Breast epithelium (tissue), 3 donors: ENCODE data around the gene FRMPD4.

Source experiments
- POLR2A ChIP-seq: fragments of 450-650 bp; IDR thresholded peaks from one replicate; pipeline ENCODE4 v1.6.1; 2016; ENCODE audit warnings: antibody characterized with exemption, mild to moderate bottlenecking, moderate library complexity
- POLR2AphosphoS5 ChIP-seq, 3 donors: sonication (generic); formaldehyde crosslinking; IDR thresholded peaks; one replicate each; pipeline ENCODE4 v1.6.1; 2017; ENCODE audit warnings: antibody characterized with exemption in 3 of 3

GRCh38 chrX:12401252-12401651, 263.0 kb downstream of the FRMPD4 start:
- TF ChIP-seq POLR2A (no peak), POLR2AphosphoS5 (IDR thresholded peaks at IDR 0.05) (no peak)
